G401.6 (cell line): ENCODE results near the gene RPH3AL.
"Not testable (repeated sequence)": the region's sequence is repeated elsewhere in the genome, so short reads cannot be mapped to it uniquely, and the experiment has no call there.

ENCODE experiments used
- FAIRE-seq: peaks from 2 replicates; lab custom pipeline; 2012; peaks lifted over from hg19 to GRCh38; lab: Jason Lieb, UNC

Gene RPH3AL

GRCh38 chr17:379531-380465 lies 27.2 kb upstream of the RPH3AL start:
- FAIRE-seq = no peak

DNA sequence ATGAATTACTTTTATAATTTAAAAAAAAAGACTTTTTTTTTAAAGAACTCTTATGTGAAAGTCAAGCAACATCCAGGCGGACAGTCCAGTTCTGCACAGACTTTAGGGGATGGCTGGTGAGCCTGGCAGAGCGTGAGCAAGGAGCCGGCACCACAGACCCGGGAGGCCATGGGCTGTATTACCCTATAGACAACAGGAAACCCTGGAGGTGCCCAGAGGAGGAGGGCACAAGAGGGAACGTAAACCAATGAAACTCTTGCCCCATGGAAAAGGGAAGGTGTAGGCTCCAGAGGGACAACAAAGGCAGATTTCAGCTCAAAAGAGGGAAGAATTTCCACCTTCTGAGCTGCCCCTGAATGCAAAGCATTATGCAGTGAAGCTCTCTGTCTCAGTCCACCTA lies 25.5 kb upstream of the RPH3AL start:
- no peak for FAIRE-seq

DNA sequence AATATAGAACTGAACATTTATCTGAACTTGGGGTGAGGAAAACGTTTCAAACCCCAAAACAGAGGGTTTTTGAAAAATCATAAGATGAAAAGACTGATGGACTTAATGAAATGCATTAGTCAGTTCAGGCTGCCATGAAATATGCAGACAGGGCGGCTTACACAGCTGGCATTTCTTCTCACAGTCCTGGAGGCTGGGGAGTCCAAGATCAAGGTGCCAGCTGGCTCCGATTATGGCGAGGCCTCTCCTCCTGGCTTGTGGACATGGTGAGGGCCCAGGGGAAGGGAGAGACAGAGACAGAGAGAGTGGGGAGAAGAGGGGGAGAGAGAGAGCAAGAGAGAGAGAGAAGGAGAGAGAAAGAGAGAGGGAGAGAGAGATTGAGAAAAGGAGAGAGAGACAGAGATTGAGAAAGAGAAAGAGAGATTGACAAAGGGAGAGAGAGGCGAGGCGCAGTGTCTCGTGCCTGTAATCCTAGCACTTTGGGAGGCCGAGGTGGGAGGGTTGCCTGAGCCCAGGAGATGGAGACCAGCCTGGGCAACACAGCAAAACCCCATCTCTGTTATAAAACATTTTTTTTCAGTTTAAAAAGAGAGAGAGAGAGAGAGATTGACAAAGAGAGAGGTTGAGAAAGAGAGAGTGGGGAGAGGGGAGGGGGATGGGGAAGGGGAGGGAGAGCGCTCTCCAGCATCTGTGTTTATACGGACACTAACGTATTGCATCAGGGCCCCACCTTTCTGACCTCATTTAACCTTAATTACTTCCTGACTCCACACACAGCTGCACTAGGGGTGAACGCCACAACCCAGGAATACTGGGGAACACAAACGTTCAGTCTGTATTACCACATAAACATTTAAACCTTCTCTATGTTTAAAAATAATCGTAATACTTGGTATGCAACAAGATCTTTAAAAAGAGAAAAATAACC lies 24.6 kb upstream of the RPH3AL start:
- no peak for FAIRE-seq

DNA sequence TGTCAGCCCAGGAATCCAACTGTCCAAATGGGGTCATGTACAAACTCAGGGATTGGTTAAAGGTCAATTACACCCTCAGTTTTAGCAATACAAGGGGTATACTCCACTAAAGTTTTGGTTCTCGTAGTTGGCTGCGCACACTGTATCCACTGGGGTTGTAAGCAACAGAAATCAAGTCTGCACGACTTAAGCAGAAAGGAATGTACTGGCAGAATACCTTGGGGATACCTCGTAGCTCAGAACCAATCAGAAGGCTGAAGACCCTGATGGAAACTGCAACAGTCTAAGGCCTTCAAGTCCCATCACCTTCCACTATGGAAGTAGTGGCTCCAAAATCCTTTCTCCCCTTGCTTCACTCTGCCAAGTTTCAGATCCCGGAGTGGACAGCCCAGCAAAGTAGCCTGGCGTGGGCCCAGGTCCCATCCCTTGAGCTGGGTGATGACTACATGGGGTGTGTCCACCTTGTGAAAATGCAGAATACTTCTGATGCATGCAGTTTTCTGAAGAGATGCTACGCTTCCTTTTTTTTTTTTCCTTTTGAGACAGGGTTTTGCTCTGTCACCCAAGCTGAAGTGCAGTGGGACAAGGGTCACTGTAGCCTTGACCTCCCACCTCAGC lies 21.1 kb upstream of the RPH3AL start:
- FAIRE-seq = no peak

DNA sequence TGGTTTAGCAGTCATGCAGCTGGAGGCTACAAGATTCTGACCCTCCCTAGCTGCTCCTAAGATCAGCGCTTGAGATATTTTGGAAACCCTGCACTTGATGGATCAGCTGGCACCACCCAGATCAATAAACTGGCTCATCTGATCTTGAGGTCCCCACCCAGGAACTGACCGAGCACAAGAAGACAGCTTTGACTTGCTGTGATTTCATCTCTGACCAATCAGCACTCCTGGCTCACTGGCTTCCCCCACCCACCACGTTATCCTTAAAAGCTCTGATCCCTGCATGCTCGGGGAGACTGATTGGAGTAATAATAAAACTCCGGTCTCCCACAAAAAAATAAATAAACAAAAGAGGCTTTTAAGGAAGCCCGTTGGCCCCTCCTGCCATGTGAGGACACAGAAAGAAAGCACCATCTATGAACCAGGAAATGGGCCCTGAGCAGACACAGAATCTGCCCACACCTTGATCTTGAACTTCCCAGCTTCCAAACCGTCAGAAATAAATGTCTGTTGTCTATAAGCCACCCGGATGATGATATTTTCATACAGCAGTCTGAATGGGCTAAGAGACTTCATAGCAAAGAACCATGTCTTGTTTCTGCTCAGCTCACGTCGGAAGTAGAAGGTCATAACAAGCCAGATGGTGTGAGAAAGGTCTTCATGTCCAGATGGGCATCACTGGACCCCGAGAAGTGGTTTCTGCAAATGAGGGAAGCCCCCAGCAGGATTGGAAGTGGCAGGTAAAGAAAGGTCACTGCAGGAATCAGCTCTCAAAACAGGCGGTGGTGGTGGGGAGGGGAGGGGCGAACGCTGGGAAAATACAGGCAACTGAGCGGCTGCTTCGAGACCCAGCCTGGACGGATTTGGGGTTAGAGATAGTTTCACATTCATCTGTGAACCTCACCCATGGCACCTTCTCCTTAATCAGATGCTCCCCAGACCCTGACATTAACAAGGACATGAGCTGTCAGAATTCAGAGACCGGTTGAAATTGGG lies 19.8 kb upstream of the RPH3AL start:
- FAIRE-seq = no peak

DNA sequence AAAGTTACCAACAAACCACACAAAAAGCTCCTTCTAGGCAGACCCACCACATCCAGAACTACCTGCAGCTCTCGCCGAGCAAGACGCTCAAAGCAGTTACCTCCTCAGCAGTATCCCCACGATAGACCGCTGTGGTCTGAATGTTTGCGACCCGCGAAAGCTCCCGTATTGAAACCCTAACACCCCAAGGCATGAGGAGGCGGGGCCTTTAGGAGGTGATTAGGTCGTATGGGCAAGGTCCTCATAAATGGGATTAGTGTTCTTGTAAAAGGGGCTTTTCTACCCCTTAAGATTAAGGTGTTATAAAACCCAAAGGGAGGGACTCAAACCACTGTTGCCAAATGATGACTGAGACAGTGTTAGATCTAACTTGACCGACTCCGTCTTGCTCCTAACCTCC lies 19.0 kb upstream of the RPH3AL start:
- FAIRE-seq = no peak

GRCh38 chr17:367656-368055 lies 15.0 kb upstream of the RPH3AL start:
- not testable (repeated sequence) for FAIRE-seq

DNA sequence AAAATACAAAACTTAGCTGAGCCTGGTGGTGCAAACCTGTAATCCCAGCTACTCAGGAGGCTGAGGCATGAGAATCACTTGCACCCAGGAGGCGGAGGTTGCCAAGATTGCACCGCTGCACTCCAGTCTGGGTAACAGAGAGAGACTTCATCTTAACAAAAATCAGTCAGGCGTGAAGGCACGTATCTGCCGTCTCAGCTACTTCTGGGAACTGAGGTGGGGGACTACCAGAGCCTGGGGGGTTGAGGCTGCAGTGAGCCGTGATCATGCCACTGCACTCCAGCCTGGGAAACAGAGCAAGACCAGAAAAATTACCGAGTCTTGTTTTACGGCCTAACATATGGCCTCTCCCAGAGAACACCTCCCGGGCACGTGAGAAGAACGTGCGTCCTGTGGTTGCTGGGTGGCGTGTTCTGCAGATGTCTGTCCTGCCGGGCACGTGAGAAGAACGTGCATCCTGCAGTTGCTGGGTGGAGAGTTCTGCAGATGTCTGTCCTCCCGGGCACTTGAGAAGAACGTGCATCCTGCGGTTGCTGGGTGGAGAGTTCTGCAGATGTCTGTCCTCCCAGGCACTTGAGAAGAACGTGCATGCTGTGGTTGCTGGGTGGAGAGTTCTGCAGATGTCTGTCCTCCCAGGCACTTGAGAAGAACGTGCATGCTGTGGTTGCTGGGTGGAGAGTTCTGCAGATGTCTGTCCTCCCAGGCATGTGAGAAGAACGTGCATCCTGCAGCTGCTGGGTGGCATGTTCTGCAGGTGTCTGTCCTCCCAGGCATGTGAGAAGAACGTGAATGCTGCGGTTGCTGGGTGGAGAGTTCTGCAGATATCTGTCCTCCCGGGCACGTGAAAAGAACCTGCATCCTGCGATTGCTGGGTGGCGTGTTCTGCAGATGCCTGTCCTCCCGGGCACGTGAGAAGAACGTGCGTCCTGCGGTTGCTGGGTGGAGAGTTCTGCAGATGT lies 14.3 kb upstream of the RPH3AL start:
- not testable (repeated sequence) for FAIRE-seq

GRCh38 chr17:364766-365165 lies 12.2 kb upstream of the RPH3AL start:
- no peak for FAIRE-seq

- no peak for FAIRE-seq
Measured at GRCh38 chr17:364308-364707, 11.7 kb upstream of the RPH3AL start.

DNA sequence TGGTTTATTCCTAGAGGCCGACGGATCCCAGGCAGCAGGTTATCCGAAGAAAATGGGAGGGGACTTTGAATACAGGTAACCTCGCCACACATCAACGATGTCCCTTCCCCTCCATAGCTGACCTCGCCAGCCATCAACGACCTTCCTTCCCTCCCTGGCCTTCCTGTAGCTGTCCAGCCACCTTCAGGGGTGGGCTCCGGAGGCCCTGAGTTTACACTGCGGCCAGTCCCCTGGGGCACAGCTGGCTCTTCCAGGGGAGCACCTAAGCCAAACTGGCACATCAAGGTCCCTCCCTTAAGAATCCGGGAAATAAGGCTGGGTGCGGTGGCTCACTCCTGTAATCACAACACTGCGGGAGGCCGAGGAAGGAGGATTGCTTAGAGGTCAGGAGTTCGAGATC lies 10.1 kb upstream of the RPH3AL start:
- FAIRE-seq = no peak

DNA sequence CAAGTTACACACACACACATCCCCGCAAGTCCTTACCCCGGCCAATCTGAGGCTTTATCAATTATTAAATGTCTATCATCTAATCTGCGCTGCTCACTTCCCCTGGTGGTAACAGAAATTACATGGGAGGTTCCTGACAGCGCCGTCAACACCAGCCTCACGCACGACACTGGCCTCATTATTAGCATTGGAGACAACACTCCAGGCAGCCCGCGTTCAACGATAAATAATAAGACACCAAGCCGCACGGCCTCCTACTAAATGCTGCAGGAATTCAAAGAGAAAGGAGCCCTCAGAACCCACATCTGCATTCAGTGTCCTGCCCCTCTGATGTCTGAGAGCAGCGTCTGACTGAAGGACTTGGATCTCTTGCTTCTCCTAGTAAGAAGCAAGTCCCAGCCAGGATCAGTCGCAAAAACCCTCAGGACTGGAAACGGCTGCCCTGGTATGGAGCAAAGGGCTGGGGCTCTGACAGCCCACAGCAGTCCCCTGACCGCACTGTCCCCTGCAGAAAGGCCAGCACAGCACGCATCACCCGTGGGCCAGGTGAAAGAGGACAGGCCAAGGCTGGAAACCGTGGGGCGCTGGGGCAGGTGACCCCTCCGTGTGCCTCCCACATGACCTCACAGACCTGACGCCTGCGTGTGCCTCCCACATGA lies 7.6 kb upstream of the RPH3AL start:
- no peak for FAIRE-seq

DNA sequence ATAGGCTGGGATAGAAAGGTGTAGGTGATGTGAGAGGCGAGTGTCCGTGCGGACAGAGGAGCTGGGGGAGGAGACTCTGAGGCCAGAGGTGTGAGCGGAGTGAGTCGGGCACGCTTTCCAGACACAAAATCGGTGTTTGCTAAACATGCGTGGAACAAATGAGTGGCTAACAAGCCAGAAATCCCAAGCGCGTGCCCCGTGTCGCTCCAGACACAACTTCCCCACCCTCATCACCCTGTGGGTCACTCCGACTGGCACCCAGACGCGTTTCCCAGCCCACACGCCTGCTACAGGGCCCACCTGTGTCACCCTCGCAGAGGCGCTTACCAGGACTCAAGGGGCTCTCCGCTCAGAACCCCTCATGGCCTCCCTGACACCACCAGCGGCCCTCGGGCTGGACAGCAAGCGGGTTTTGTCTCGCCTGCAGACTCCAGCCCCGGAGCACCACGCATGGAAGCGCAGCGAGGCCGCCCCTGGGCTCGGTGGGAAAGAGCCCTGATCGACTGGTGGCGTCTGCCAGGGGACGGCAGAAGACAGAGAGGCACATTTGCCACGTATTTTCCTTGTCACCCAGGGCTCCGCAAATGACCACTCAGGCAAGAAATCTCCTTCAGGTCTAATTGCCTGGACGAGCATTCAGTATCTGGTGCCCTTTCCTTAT lies 6.0 kb upstream of the RPH3AL start:
- FAIRE-seq = no peak

GRCh38 chr17:357644-358043 lies 5.0 kb upstream of the RPH3AL start:
- no peak for FAIRE-seq

GRCh38 chr17:356671-357434 lies 4.2 kb upstream of the RPH3AL start:
- no peak for FAIRE-seq

DNA sequence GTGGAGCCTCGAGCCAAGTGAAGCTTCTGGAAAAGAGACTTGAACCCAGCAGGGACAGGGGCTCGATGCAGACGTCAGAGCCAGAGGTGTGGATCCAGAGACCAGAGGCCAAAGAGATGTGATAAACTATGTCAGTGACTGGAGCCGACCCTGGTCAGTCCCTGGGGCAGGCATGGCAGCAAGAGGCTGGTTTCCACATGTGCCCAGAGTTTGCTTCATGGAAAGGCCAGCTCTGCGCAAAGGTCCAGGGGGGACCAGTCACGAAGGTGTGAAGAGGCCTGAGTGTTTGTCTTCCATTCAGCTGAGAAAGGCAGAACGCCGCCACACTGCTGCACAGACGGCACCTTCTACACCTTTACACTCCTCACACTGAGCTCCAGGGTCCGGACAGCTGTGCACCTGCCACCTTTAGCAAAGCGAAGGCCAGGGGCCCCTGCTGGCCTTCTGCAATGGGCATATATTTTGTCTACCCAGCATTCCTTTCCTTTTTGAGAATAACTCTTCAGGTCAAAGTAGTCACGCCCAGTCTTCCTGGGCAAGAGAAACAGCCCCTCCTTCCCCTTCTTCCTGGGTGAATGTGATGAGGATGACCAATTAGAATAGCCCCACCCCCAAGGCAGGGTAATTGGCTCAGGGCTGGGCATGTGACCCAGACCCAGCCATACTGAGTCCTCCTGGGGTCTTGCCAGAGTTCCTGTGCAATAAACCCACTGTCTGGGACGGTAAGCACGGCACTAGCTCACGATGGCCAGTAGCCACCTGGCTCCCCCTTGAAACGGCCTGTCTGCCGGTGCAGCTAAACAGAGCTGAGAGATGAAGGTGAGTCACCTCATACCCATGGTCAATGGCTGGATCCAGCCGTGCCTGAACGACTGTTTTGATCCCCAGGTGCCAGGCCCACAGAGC lies 2.3 kb upstream of the RPH3AL start:
- no peak for FAIRE-seq

- no peak for FAIRE-seq
Measured at GRCh38 chr17:353838-354234, 1.2 kb upstream of the RPH3AL start.
